COR-L47 (cell line): ENCODE data around the gene CTTNBP2NL.
"Not testable (repeated sequence)": the region's sequence is repeated elsewhere in the genome, so short reads cannot be mapped to it uniquely, and the experiment has no call there.

Source experiments
- DNase-seq: peaks from one replicate; lab custom pipeline; 2025; lab: John Stamatoyannopoulos, UW

The CTTNBP2NL gene

DNA sequence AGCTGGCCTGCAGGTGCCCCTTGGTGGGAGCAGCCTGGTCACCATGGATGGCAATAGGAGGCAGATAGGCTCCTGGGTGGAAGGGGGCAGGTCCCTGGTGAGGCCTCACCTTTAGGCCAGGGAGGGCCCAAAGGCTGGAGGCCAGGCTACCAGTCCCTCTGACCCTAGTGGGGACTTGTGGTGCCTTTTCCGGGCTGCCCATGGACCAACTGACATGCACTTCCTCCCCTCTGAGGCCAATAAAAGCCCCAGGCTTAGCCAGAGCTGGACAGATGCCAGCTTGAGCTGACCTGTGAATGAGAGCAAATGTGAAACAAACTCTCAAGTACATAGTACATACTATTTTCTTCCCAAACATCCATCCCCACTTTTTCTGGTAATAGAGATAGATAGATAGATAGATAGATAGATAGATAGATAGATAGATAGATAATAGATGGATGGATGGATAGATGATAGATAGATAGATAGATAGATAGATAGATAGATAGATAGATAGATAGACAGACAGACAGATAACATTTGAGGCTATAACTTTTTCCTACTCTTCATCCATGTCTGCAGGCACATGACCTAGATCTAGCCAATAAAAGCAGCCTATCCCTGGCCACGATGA, 9.2 kb upstream of the CTTNBP2NL start:
- DNase-seq = no peak

DNA sequence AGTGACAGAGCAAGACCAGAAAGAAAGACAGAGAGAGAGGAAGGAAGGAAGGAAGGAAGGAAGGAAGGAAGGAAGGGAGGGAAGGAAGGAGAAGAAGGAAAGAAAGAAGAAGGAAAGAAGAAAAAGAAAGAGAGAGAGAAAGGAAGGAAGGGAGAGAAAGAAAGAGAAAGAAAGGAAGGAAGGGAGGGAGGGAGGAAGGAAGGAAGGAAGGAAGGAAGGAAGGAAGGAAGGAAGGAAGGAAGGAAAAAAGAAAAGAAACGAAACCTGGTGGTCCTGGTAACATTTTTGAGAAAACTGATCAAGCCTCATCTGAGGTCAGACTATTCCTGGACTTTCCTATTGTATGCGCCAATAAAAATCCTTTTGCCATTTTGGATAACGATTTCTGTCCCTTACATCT, 8.2 kb upstream of the CTTNBP2NL start:
- no peak for DNase-seq

DNA sequence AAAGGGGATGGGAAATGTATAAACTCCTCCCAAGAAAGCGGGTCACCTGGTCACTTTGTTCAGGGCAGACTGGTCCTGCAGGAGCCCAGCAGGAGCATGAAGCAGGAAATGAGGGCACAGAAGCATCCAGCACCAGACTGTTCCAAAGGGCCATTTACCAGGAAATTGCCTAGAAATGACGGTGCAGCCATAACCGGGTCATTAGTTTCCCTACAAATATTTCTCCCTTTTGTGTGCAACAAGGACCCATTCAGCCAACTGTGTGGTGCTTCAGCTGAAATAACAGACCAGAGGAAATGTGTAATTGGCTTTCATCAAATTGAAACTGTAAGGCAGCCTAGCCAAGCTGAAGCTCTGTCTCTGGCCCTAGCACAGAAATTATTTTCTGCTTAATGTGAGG, 7.6 kb upstream of the CTTNBP2NL start:
- no peak for DNase-seq

DNA sequence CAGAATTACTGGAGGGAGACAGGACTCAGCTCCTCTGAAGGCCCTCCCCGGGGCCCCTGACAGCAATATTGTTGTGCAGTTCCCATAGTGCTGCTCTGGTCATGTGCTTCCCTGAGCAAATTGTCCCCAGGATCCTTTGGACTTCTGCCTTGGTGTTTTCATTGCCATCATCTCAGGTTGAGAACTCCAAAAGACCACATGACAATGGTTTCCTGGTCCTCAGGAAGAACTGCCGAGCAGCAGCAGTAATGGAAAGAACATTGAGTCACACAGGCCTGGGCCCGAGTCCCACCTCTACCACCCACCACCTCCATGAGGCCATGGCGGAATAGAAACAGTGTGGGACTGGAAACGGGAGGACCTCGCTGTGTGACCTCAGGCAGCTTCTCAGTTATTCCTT, 6.3 kb upstream of the CTTNBP2NL start:
- DNase-seq = no peak

DNA sequence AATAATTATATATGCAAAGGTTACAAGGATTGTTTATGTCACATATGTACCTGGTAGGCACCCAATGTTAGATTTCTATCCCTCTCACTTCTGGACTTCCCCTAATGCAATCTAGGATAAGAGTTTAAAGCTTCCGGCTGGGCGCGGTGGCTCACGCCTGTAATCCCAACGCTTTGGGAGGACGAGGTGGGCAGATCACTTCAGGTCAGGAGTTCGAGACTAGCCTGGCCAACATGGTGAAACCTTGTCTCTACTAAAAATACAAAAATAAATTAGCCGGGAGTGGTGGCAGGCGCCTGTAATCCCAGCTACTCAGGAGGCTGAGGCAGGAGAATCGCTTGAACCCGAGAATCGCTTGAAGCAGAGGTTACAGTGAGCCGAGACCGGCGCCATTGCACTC, 5.7 kb upstream of the CTTNBP2NL start:
- DNase-seq = not testable (repeated sequence)

DNA sequence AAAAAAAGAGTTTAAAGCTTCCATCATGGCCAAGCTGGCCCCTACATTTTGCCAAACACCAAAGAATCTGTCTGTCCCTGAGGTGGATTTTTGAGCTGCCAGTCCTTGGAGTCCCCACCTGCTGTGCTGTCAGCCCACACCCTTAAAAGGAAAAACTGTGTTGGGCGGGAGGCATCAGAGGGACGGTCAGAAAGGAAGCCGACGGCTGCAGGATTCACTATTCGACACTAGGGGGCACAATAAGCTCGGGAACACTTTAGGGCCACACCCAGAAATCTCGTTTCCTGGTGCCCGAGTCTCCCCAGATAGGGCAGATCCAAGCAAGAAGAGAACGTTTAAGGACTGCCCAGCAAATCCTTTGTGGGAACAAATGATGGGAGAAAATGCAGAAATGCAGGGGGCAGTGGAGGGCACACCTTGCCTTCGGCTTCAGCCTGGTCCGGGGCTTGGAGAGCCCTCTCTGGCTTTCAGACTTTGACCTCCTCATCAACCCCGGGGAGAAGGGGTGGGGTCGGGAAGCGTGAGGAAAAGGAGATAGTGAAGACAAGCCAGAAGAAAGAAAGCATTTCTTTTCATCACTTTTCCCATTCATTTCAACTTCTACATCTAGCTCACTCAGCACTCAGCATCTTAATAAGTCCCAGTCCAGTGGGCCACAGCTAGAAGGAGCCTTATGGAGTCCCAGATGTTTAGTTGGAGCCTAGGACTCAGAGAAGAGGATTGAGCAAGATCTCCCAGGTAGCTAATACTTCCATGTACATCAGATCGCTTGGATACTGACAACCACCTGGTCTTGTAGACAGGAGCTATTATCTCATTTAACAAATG, 5.0 kb upstream of the CTTNBP2NL start:
- peak; percentile 93 for DNase-seq

DNA sequence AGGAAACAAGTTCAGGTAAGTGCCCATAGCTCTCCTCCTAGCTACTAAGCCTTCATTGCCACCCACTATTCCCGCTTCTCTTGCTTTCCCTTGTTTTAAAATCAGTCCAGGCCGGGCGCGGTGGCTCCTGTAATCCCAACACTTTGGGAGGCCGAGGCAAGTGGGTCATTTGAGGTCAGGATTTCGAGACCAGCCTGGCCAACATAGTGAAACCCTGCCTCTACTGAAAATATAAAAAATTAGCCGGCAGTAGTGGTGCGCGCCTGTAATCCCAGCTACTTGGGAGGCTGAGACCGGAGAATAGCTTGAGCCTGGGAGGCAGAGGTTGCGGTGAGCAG, 4.4 kb upstream of the CTTNBP2NL start:
- DNase-seq = no peak

DNA sequence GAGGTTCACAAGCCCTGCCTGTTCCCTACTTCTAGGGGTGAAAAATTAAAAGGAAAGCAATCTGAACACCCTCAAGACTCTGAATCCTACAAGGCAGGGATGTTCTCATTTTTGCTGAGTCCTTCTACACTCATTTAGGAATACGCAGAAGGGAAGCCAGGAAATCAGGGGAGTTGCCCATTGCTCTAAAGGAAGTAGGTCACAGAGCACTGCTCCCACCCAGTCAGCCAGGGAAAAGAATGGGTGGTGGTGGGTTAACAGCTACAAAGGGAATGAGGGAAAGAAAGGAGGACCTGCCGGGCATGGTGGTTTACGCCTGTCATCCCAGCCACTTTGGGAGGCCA, 2.4 kb upstream of the CTTNBP2NL start:
- no peak for DNase-seq

DNA sequence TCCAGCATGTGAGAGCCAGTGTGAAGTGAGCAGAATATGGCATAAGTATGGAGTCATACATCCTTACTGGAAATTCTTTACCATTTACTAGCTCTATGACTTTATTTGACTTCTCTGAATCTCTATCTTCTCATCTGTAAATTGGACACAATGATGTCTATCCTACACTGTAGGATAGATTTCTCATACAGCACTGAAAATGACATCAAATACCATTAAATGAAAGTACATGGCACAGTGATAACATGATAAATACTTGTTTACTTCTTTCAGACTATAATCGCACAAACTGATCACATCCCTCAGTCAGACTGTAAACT, 1.3 kb upstream of the CTTNBP2NL start:
- no peak for DNase-seq

DNA sequence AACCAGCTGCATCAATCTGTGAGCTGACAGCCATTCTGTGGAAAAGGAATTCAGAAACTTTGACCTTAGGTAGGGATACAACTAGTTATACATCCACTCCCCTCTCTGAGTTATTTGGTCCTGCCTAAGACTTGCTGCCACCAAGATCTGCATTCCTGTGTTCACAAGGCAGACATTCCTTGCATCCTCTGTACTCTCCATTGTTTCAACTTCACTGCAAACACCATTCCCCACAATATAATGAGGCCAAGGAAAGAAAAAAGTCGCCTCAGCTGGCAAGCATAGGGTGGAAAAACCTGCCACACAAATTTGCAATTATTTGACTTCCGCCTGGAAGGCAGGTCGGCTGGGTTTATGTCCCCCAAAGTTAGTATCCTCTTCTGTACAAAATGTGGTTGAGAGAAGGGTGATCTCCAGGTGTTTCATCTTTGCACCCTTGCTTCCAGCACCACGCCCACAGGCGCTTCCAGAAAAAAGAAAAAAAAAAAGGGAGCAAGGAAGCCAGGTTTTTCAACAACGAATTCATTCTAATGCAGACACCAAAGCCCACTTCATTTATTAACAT, 676 bp upstream of the CTTNBP2NL start:
- DNase-seq = no peak

DNA sequence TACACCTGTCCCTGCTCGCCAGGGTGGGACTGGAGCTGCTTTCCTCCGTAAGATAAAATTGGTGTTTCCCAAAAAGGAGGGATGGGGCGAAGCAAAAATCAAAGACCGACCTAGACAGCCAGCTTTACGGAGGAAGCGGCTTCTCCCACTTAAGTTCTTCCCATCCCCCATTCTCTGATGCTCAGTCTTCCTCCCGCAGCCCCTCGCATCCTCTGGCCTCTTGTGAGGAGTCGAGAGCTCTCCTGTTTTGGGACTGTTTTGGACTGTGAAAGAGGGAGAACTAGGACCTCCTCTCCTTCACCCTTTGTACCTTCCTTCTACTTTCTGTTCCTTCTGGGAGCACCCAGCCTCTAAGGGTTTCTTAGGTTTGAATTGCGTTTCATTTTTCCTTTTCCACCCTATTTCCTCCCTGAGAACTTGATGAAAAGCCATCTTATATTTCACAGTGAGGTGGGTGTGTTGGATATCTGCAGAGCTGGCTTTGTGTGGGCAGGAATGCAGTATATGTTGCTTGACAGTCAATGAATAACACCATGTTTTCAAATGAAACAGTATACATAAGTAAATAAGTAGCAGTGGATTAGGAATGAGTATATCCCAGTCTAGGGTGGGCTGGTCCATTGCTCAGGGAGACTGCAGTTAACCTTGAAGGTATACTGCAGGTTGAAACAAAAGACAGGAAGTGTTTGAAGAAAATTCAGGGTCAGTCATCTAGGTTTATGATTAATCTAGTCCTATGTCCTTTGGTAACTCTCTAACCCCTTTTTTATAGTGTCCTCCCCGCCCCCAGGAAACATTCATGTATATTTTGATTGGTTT, 848 bp downstream of the CTTNBP2NL start:
- no peak for DNase-seq

DNA sequence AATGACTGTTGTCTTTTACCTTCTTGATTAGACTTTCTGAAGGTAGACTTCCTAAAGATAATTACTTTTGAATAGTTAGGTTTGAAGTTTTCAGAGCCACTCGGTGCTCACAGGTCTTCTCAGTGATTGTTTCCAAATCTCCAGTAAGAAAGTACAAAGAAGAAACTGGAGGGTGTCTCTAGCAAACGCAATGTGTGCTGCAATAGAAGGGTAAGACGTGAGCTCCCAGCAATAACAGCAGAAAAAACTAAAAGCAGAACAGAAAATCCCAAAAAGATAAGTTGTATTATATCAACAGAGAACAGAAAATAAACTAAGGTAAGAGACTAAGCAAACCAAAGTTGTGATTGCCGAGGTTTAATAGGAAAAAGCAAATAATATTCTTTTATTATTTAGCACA, 1.8 kb downstream of the CTTNBP2NL start:
- DNase-seq = no peak

DNA sequence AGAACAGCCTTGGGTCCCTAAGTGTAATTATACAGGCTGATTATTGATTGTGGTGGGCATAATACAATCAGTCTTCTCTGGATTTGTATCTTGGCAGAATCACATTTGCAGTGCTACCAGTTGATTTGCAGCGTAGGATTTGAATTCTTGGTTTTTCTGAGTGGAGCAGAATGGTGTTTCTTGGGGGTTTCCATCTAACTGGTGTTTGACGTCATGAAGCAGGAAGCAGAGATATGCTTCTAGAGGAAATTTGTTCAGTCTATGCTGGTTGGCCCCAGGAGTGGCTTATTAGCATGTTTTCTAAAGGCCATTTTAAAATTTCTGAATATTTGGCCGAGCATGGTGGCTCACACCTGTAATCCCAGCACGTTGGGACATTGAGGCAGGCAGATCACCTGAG, 3.4 kb downstream of the CTTNBP2NL start:
- DNase-seq = no peak

DNA sequence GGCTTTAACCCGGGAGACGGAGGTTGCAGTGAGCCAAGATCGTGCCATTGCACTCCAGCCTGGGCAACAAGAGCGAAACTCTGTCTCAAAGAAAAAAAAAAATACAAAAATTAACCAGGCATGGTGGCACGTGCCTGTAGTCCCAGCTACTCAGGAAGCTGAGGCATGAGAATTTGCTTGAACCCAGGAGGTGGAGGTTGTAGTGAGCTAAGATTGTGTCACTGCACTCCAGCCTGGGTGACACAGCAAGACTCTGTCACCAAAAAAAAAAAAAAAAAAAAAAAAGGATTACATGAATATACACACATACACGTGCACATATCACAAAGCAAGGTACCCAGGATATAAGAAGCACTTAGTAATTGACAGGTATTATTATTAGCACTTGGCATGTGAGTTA, 4.7 kb downstream of the CTTNBP2NL start:
- not testable (repeated sequence) for DNase-seq

DNA sequence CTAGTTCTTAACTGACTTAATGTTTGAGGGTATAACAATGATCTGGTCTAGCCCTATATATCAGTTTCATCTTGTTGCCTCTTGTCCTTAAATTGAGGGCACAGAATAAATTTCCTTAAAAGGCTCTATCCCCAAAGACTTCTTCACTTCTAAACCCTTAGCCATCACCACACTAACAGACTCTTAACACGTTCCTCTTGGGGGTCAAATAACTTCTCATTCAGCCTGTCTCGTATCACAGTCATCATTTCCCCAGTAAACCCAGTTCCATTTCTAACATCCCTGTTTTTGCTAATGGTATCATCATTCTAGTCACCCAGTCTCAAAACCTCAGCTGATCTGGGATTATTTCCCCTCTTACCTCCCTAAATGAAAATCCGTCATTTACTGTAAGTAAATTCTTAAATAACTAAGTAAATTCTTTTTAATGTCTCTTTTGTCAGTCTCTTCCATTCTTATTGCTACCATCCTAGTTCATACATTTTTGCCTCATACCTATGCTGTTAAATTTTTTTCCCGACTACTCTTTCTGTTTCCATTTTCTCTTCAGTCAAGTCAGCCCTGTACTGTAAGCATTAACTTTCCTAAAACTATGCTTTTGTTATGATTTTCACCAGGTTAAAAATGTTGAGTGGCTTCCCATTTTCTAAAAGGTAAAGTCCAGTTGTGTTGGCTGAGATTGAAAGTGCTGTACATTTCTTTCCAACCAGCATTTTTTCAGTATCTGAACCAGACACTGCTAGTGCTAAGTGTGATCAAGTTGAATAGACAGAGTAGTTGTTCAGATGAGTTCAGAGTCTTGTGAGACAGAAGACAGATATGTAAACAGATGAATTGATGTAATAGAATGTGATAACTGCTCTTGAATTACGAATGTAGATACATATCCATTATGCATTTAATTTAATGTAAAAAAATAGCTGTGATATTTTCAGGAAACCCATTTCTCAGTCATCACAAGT, 6.9 kb downstream of the CTTNBP2NL start:
- no peak for DNase-seq

DNA sequence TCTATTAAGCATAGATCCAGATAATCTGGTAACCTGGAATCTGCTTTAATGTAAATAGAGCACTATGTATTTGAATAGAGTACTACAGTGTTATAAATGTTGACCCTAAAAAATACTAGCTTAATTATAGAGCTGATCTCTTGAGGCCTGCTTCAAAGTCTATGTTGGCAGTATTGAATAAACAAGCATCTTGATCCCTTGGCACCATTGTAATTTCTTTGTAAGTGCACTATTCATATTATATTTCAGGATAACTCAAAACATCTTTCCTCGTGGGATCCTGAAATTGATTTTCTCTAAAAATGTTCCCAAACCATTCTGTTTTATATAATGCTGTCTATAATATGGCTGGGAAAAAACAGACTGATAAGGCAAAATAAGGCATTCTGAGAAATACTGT, 10.8 kb downstream of the CTTNBP2NL start:
- DNase-seq = no peak

DNA sequence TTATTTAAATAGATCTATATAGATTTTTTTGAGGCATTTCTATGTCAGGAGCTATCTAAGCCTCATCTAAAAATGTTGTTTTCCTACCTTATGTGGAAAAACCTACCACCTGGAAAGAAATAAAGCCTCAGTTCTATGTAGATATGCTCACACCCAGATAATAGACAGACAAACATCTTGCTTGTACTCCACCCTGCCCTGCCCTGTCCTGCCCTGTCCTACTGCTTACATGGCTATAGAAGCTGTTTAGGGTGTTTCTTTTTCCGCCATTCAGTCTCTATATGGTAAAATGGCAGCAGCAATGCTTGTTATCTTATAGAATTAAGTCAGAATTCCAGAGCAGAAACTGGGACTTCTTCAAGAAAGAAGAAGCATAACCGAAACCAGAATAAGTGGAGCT, 13.4 kb downstream of the CTTNBP2NL start:
- no peak for DNase-seq

DNA sequence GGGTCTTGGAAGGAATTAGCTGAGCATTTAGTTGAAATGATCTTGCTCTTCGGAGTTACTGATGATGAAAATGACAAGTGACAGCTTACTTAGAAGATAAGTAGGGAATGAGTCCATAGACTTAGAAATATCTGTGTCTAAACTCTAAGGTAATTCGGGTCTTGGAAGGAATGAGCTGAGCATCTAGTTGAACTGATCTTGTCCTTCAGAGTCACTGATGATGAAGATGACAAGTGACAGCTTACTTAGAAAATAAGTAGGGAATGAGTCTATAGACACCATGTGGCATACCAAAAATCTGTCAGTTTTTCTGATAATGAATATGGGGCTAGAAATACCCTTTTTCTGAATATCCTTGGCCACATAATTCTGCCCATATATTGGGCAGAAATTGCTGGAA, 14.7 kb downstream of the CTTNBP2NL start:
- DNase-seq = no peak

DNA sequence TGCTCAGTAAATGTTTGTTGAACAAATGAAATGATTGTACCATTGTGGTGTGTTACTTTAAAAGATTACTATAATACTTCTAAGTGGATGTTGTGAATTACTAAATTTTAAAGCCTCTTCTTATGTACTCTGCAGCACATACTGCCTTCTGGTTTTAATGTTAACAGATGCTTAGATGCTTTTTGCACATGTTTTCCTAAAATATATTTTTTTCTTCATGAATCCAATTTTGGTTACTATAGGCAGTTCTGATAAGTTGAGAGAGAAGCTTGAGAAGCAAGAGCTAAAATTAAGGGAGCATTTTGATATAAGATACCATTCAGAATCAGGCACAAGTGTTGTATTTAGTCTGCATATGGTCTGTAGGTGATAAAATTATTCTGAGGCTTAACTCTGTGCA, 21.3 kb downstream of the CTTNBP2NL start:
- no peak for DNase-seq

DNA sequence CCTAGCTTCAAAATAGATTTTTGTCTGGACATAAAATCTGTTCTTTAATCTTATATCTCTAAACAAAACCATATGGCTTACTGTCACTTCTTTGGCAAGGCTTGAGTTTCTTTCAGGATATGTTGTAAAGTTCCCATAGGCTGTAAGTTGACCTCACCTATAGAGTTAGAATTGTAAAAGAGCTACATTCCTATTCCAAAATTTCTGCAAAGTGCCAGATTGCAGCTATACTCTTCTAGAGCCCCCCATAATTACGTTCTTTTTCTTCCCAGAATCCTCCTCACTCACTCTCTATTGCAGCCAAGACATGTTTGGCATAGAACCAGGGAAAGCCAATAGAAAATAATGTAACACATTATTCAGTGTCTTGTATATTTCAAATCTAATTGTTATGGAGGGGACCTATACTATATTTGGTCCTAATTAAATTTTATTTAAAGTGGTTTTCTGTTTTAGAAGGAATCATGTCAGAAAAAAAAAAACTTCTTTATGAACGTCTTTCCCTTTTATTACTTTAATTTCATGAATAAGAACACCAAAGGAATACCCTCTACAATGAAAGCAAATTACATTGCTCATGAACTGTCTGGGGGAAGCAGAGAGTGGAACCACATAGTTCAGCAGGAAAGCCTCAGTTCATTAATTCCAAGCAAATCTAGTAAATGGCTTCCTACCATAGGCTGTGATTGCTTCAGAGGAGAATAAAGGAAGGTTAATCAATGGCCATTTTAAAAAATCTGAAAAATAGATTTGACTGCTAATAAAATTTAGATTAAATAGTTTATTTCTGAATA, 22.3 kb downstream of the CTTNBP2NL start:
- DNase-seq = no peak

DNA sequence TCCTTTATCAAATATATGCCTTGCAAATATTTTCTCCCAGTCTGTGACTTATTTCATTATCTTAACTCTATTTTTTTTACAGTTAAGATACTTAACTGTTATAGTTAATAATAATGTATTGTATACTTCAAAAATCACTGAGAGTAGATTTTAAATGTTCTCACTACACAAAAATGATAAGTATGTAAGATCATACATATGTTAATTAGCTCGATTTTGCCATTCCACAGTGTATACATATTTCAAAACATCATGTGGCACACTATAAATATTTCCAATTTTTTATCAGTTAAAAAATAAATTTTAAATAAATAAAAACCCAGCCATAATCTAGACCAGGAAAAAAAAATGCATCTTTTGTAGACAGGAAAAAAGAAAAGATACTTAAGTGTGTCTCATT, 27.2 kb downstream of the CTTNBP2NL start:
- DNase-seq = no peak
